Measurements from ENCODE around the gene FBXL19. TPM values are rescaled to one million over a fixed set of nuclear protein-coding genes. Genes with fewer than 3 reads are reported as not detected.

FBXL19 gene
- total and polyA plus RNA-seq, 8 donors = 3.8 to 26.8 (median 6.7) TPM

GRCh38 chr16:30921748-30922419 is 1.5 kb upstream of the FBXL19 start:
- Histone ChIP-seq H3K4me1 (no peaks in the 10 kb centered on the region), H3K36me3 (no peaks in the 10 kb centered on the region), H3K27ac (peak overlapping the region; percentile 71 to 95 (median 85)), H3K9me3 (no peaks in the 10 kb centered on the region), H3K27me3 (no peaks in the 10 kb centered on the region), H3K4me3 (peak overlapping the region; percentile 3 to 70 (median 48))
- no peak for FAIRE-seq
- WGBS, 2 donors = 0% methylated on average over 35 to 37 of the region's 37 CpGs
- TF ChIP-seq, protein P1, sequence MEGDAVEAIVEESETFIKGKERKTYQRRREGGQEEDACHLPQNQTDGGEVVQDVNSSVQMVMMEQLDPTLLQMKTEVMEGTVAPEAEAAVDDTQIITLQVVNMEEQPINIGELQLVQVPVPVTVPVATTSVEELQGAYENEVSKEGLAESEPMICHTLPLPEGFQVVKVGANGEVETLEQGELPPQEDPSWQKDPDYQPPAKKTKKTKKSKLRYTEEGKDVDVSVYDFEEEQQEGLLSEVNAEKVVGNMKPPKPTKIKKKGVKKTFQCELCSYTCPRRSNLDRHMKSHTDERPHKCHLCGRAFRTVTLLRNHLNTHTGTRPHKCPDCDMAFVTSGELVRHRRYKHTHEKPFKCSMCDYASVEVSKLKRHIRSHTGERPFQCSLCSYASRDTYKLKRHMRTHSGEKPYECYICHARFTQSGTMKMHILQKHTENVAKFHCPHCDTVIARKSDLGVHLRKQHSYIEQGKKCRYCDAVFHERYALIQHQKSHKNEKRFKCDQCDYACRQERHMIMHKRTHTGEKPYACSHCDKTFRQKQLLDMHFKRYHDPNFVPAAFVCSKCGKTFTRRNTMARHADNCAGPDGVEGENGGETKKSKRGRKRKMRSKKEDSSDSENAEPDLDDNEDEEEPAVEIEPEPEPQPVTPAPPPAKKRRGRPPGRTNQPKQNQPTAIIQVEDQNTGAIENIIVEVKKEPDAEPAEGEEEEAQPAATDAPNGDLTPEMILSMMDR (IDR thresholded peaks at IDR 0.05) = peak; percentile 5 to 81 (median 76)
- DNase-seq = peak; percentile 89 to 93 (median 92)
- intact Hi-C loops (cut with DNase I) = no loop called here
- peak; percentile 35 to 57 (median 48) for ATAC-seq

- ATAC-seq (peak; percentile 76 to 87 (median 80)), DNase-seq (peak; percentile 94 to 100 (median 100)), FAIRE-seq (peak; percentile 98)
- Histone ChIP-seq H3K9me3 (no peaks in the 10 kb centered on the region), H3K27ac (peak overlapping the region; percentile 78 to 95 (median 88)), H3K27me3 (no peaks in the 10 kb centered on the region), H3K4me3 (peak overlapping the region; percentile 33 to 70 (median 51)), H3K4me1 (no peaks in the 10 kb centered on the region), H3K36me3 (no peaks in the 10 kb centered on the region)
- 0% methylated on average over 42 of the region's 42 CpGs for WGBS, 2 donors
- TF ChIP-seq, protein P1 (IDR thresholded peaks at IDR 0.05) = no peak
- intact Hi-C loops (cut with DNase I) = no loop called here
Observed at GRCh38 chr16:30922420-30922959, 882 bp upstream of the FBXL19 start.

GRCh38 chr16:30922960-30923535 is 324 bp upstream of the FBXL19 start:
- peak overlapping the region; percentile 78 to 95 (median 88) for H3K27ac ChIP-seq
- H3K9me3 ChIP-seq = no peaks in the 10 kb centered on the region
- 1% methylated on average over 32 to 33 of the region's 33 CpGs for WGBS, 2 donors
- TF ChIP-seq, protein P1 (IDR thresholded peaks at IDR 0.05) = no peak
- DNase-seq (peak; percentile 92 to 100 (median 99)), ATAC-seq (peak; percentile 69 to 83 (median 76)), FAIRE-seq (no peak)
- intact Hi-C loops (cut with DNase I) = no loop called here
- H3K4me3 ChIP-seq = peak overlapping the region; percentile 29 to 70 (median 55)
- H3K27me3 ChIP-seq = no peaks in the 10 kb centered on the region
- no peaks in the 10 kb centered on the region for H3K36me3 ChIP-seq
- H3K4me1 ChIP-seq = no peaks in the 10 kb centered on the region

DNA sequence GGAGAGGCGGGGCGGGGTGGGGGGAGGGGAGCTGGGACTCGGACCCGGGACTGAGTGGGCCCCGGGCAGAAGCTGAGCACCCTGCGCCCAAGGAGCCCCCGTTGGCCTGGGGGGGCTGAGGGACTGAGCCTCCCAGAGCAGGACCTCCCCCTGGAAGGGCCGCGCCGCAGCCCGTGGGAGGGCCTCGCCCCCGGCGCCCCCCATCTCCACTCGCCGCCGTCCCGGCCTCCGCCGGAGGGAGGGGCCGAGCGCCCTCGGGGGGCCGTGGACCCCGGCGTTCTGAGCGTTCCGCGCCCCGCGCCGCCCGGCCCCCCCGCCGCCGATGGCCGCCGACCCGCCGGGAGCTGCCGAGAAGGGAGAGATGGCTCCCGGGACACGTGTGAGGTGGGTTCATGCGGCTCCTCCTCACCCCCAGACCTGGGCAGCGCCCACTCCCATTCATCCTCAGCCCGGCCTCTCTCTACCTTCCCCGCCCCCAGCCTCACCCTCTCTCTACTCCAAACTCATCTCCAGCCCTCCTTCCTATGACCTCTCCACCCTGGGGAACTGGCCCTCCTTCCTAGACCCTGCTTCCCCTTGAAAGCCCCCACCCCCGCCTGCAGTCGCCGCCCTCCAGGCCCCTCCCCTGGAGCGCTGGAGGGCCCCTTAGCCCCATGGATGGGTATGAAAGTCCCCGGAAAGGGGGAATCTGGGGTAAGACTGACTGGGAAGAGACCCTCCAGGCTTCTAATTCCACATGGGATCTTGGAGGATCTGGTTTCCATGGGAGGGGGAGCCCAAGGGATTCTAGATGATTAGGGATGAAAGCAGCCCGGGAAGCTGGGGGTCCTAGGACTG is 922 bp downstream of the FBXL19 start:
- WGBS, 2 donors = 8 to 43% methylated on average over 8 to 53 of the region's 53 CpGs
- Histone ChIP-seq H3K27me3 (no peaks in the 10 kb centered on the region), H3K9me3 (no peaks in the 10 kb centered on the region), H3K27ac (peak overlapping the region in 2 of 4 donors; percentile 41), H3K4me1 (no peaks in the 10 kb centered on the region), H3K36me3 (no peaks in the 10 kb centered on the region), H3K4me3 (peak overlapping the region; percentile 48 to 70 (median 56))
- DNase-seq = peak in 4 of 6 donors; percentile 52 to 86 (median 62)
- intact Hi-C loops (cut with DNase I) = no loop called here
- TF ChIP-seq, protein P1 (IDR thresholded peaks at IDR 0.05) = no peak
- no peak for FAIRE-seq
- no peak for ATAC-seq

Data from pancreas (tissue), 10 donors.